NCI-H128 (cell line): ENCODE results near the gene FOSL2.
"Not testable (repeated sequence)": the region's sequence is repeated elsewhere in the genome, so short reads cannot be mapped to it uniquely, and the experiment has no call there.

ENCODE experiments used
- DNase-seq: peaks from one replicate; lab custom pipeline; 2025; ENCODE audit not compliant: unreplicated experiment; lab: John Stamatoyannopoulos, UW

The FOSL2 gene

GRCh38 chr2:28357055-28357454 is 35.6 kb upstream of the FOSL2 start:
- no peak for DNase-seq

- DNase-seq: no peak
These were observed 34.5 kb upstream of the FOSL2 start for GRCh38 chr2:28357948-28358667.

GRCh38 chr2:28358668-28359201 is 33.9 kb upstream of the FOSL2 start:
- no peak for DNase-seq

- no peak for DNase-seq
These were observed 33.2 kb upstream of the FOSL2 start for GRCh38 chr2:28359222-28360057.

- no peak for DNase-seq
These were observed 32.5 kb upstream of the FOSL2 start for GRCh38 chr2:28360058-28360717.

- DNase-seq: no peak
These were observed 31.9 kb upstream of the FOSL2 start for GRCh38 chr2:28360718-28361293.

GRCh38 chr2:28361991-28362710 is 30.5 kb upstream of the FOSL2 start:
- DNase-seq: no peak

GRCh38 chr2:28362991-28363521 is 29.6 kb upstream of the FOSL2 start:
- no peak for DNase-seq

GRCh38 chr2:28363686-28364280 is 28.9 kb upstream of the FOSL2 start:
- DNase-seq: no peak

GRCh38 chr2:28364610-28365009 is 28.0 kb upstream of the FOSL2 start:
- no peak for DNase-seq

- DNase-seq: no peak
These were observed 27.5 kb upstream of the FOSL2 start for GRCh38 chr2:28365158-28365557.

- no peak for DNase-seq
These were observed 26.5 kb upstream of the FOSL2 start for GRCh38 chr2:28366149-28366495.

- no peak for DNase-seq
These were observed 26.0 kb upstream of the FOSL2 start for GRCh38 chr2:28366496-28367282.

GRCh38 chr2:28367667-28368356 is 24.8 kb upstream of the FOSL2 start:
- DNase-seq: no peak

GRCh38 chr2:28368357-28368798 is 24.3 kb upstream of the FOSL2 start:
- no peak for DNase-seq

- DNase-seq: no peak
These were observed 23.3 kb upstream of the FOSL2 start for GRCh38 chr2:28369358-28369757.

- no peak for DNase-seq
These were observed 22.3 kb upstream of the FOSL2 start for GRCh38 chr2:28370354-28370753.

- DNase-seq: not testable (repeated sequence)
These were observed 20.9 kb upstream of the FOSL2 start for GRCh38 chr2:28371728-28372127.

- no peak for DNase-seq
These were observed 18.8 kb upstream of the FOSL2 start for GRCh38 chr2:28373854-28374253.
